Body of pancreas (tissue), 4 donors: ENCODE results near the gene HBQ1. TPM values are rescaled to one million over a fixed set of nuclear protein-coding genes. Genes with fewer than 3 reads are reported as not detected.
A peak's percentile ranks its signal among the peaks of the same experiment; 100 is the strongest.
"Not testable (repeated sequence)": the region's sequence is repeated elsewhere in the genome, so short reads cannot be mapped to it uniquely, and the experiment has no call there.

Experiments used
- ATAC-seq: fragments of 150-250 bp; one replicate; pipeline ENCODE4 v1.9.1; 2016
- DNase-seq, 4 donors: peaks; one replicate each; pipeline ENCODE4 v3.0.0-alpha.2; 2019
- H3K27ac ChIP-seq, 4 donors: fragments of 200-600 bp; sonication (generic); 1 replicate in 3 of 4; 2 replicates in 1 of 4; pipeline versions ENCODE4 v1.5.1 to v1.6.1; 2016 to 2019; ENCODE audit warnings: mild to moderate bottlenecking in 1 of 4, mixed read lengths in 1 of 4, moderate library complexity in 1 of 4
- H3K27me3 ChIP-seq, 2 donors: fragments of 200-600 bp; sonication (generic); one replicate each; pipeline ENCODE4 v1.6.0; 2016; ENCODE audit warnings: mild to moderate bottlenecking in 1 of 2
- H3K36me3 ChIP-seq, 2 donors: fragments of 200-600 bp; sonication (generic); replicated peaks in 1 of 2; 2 replicates each; pipeline ENCODE4 v1.5.1; 2016; ENCODE audit warnings: low read depth in 2 of 2; ENCODE audit not compliant: insufficient read depth in 1 of 2
- H3K4me1 ChIP-seq: fragments of 200-600 bp; sonication (generic); one replicate; pipeline ENCODE4 v1.6.0; 2016
- H3K4me3 ChIP-seq, 2 donors: fragments of 200-600 bp; sonication (generic); 1 replicate in 1 of 2; 2 replicates in 1 of 2; pipeline ENCODE4 v1.5.1; 2016 to 2019
- H3K9me3 ChIP-seq, 3 donors: fragments of 200-600 bp; sonication (generic); 1 replicate in 2 of 3; 2 replicates in 1 of 3; pipeline ENCODE4 v1.5.1; 2016
- CTCF ChIP-seq, 7 experiments: fragments of 450-650 bp in 4 of 7; fragments of 200-600 bp in 3 of 7; sonication (generic) in 3 of 7; IDR thresholded peaks; one replicate each; pipeline ENCODE4 v1.5.1; 2016 to 2019; ENCODE audit warnings: antibody characterized with exemption in 7 of 7
- POLR2A ChIP-seq, 3 donors: fragments of 450-650 bp; IDR thresholded peaks; one replicate each; pipeline ENCODE4 v1.6.1; 2016; ENCODE audit warnings: antibody characterized with exemption in 3 of 3, mild to moderate bottlenecking in 2 of 3
- WGBS, 2 donors: methylation state at CpG; one replicate each; pipeline ENCODE4 v1.1.5; 2017; 5-methylcytosine and 5-hydroxymethylcytosine counted together
- intact Hi-C: fragments of 100-400 bp; cut with DNase I; formaldehyde crosslinking; loops from one replicate; pipeline ENCODE4 v1.15.1; 2023
- total RNA-seq, 2 donors: library from RNA; depleted of rRNA; stranded (reverse); fragments of >200 nt; gene quantifications; one replicate each; pipeline ENCODE4 v1.1.0, GENCODE V29; 2016

The HBQ1 gene
- total RNA-seq, 2 donors from 2014 or later, result not detected

GRCh38 chr16:162271-162991, 17.8 kb upstream of the HBQ1 start:
- Histone ChIP-seq H3K27me3 (peaks cover 0 to 25% of the 10 kb centered on the region in 2 donors), H3K9me3 (no peaks in the 10 kb centered on the region), H3K4me3 (no peak overlapping the region), H3K27ac (no peak overlapping the region), H3K36me3 (no peaks in the 10 kb centered on the region), H3K4me1 (peaks cover 19% of the 10 kb centered on the region)
- 83 to 86% methylated on average over 8 to 13 of the region's 13 CpGs for WGBS, 2 donors
- DNase-seq (no peak), ATAC-seq (no peak)
- TF ChIP-seq CTCF (IDR thresholded peaks at IDR 0.05) (no peak), POLR2A (IDR thresholded peaks at IDR 0.05) (no peak)
- intact Hi-C loops, result no loop called here

- H3K4me3 ChIP-seq, ATAC-seq, DNase-seq, H3K36me3 ChIP-seq, H3K9me3 ChIP-seq, H3K27ac ChIP-seq, intact Hi-C loops: not testable (repeated sequence)
- peaks cover 19% of the 10 kb centered on the region for H3K4me1 ChIP-seq
- H3K27me3 ChIP-seq, result peaks cover 0 to 32% of the 10 kb centered on the region in 2 donors
- WGBS, 2 donors, result 84 to 90% methylated on average over 2 to 7 of the region's 10 CpGs
These were observed 17.1 kb upstream of the HBQ1 start for GRCh38 chr16:163139-163538.

- H3K4me3 ChIP-seq, intact Hi-C loops, H3K27ac ChIP-seq, H3K36me3 ChIP-seq, H3K9me3 ChIP-seq, DNase-seq: not testable (repeated sequence)
- peak; percentile 30 for ATAC-seq
- WGBS, 2 donors, result 30% methylated on average over 2 of the region's 3 CpGs
- Histone ChIP-seq H3K27me3 (peaks cover 0 to 37% of the 10 kb centered on the region in 2 donors), H3K4me1 (peaks cover 19% of the 10 kb centered on the region)
These were observed 16.6 kb upstream of the HBQ1 start for GRCh38 chr16:163696-164095.

- intact Hi-C loops, H3K9me3 ChIP-seq, DNase-seq, H3K27ac ChIP-seq, ATAC-seq, H3K36me3 ChIP-seq, H3K4me3 ChIP-seq: not testable (repeated sequence)
- WGBS, 2 donors, result no CpG with 5 or more reads among the region's 80 CpGs
- H3K4me1 ChIP-seq, result peaks cover 19% of the 10 kb centered on the region
- H3K27me3 ChIP-seq, result peaks cover 0 to 38% of the 10 kb centered on the region in 2 donors
These were observed 16.0 kb upstream of the HBQ1 start for GRCh38 chr16:164134-164823.

GRCh38 chr16:164827-165538, 15.3 kb upstream of the HBQ1 start:
- intact Hi-C loops, result no loop called here

More at GRCh38 chr16:164827-165538, 15.3 kb upstream of the HBQ1 start:
- ATAC-seq, result peak; percentile 56
- H3K27me3 ChIP-seq, result peaks cover 0 to 38% of the 10 kb centered on the region in 2 donors
- no peaks in the 10 kb centered on the region for H3K9me3 ChIP-seq
- 0 to 3% methylated on average over 7 to 41 of the region's 77 CpGs for WGBS, 2 donors
- TF ChIP-seq POLR2A (IDR thresholded peaks at IDR 0.05) (no peak), CTCF (IDR thresholded peaks at IDR 0.05) (no peak)
- no peak for DNase-seq
- H3K4me3 ChIP-seq, result no peak overlapping the region
- no peaks in the 10 kb centered on the region for H3K36me3 ChIP-seq
- no peak overlapping the region for H3K27ac ChIP-seq
- peaks cover 19% of the 10 kb centered on the region for H3K4me1 ChIP-seq
